NCI-H2081 (cell line): Measurements from ENCODE around the gene HCN2.
A peak's percentile ranks its signal among the peaks of the same experiment; 100 is the strongest.
"Not testable (repeated sequence)": the region's sequence is repeated elsewhere in the genome, so short reads cannot be mapped to it uniquely, and the experiment has no call there.

ENCODE experiments used
- DNase-seq, 2 experiments: peaks; one replicate each; lab custom pipeline; 2025; lab: John Stamatoyannopoulos, UW

Gene HCN2

DNA sequence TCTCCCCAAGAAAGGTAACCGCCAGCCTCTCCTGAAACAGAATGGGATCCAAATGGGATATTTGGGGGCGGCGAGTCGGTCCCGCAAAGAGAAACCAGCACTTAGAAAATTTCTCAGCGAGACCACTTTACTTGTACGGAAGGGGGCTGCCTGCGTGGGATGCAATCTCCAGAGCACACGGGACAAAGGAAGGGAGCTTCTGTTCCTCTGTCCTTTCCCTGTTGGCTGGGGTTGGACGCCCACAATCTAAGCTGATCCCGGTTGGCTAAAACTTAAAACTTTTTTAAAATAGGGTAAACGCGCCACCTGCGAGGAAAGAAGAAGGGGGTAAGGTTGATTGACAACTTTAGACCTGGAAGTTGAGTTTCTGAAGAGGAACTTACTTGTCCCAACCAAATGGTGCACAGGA lies 18.1 kb upstream of the HCN2 start:
- DNase-seq, result peak in 1 of 2 experiments; percentile 29

DNA sequence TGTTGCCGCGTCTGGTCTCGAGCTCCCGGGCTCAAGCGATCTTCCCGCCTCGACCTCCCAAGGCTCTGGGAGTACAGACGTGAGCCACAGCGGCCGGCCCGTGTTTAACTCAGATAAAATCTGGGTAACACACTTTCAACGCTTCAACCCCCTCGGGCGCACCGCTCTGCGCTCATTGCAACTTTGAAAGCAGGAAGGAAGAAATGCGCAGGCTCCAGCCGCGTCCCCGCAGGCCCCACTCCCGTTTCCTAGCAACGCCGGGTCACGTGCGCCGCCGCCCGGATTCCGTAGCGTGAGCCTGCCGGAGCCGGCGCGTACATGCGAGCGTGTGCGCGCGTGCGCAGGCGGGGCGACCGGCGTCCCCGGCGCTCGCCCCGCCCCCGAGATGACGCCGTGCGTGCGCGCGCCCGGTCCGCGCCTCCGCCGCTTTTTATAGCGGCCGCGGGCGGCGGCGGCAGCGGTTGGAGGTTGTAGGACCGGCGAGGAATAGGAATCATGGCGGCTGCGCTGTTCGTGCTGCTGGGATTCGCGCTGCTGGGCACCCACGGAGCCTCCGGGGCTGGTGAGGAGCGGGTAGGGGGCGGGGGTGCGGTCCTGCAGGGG lies 17.4 kb upstream of the HCN2 start, which contains the start of gene BSG:
Gene BSG, plus strand, starts transcription at position 457 of the 603 bp plus-strand sequence. Its CDS starts 39 bp downstream, at position 496.
- peak; percentile 97 to 98 for DNase-seq

DNA sequence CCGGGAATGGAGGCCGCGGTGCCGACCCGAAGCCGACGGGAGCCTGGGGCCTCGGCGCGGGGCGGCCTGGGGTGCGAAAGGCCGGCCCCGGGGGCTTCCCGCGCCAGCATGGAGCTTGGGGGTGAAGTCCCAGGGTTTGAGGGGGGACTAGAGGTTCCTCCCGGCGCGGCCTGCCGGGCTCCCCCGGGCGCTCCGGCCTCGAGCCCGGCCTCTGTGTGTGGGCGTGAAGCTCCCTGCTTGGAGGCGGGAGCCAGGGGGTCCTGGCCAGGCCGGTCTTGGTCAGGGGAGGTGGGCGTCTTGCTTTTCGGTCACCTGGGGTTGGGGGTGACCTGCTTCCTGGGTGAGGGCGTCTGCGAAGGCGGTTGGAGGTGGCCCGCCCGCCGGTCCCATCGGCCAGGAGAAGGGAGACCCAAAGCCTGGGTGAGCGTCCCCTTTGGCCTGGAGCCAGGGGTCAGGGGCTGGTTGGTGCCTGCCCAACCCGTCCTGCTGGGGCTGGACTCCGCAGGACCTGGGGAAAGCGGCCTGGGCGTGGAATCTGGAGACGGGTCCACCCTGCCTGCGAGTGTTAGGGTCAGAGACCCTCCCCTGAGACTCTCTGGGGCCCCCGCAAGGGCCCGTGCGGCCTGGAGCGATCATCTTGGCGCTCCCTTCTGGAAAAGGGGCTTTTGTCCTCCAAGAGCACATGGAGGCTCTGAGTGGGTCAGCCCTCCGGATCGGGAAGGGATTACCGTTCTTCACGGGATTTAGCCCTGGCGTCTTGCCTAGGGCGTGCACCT lies 16.8 kb upstream of the HCN2 start:
- peak; percentile 35 to 48 for DNase-seq

DNA sequence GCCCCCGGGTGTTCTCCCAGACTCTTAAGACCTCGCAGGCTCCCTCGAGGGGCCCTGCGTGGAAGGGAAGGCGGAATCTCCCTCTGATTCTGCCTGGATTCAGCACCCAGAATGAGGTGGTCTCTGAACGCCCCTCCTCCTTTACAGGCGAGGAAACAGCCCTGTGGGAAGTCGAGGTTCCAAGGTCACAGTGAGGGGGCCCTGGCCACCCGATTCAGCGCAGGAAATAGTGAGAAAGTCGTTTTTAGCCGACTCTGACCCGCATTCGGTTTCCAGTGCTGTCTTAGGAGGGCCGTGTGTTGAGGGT lies 16.2 kb upstream of the HCN2 start:
- no peak for DNase-seq

DNA sequence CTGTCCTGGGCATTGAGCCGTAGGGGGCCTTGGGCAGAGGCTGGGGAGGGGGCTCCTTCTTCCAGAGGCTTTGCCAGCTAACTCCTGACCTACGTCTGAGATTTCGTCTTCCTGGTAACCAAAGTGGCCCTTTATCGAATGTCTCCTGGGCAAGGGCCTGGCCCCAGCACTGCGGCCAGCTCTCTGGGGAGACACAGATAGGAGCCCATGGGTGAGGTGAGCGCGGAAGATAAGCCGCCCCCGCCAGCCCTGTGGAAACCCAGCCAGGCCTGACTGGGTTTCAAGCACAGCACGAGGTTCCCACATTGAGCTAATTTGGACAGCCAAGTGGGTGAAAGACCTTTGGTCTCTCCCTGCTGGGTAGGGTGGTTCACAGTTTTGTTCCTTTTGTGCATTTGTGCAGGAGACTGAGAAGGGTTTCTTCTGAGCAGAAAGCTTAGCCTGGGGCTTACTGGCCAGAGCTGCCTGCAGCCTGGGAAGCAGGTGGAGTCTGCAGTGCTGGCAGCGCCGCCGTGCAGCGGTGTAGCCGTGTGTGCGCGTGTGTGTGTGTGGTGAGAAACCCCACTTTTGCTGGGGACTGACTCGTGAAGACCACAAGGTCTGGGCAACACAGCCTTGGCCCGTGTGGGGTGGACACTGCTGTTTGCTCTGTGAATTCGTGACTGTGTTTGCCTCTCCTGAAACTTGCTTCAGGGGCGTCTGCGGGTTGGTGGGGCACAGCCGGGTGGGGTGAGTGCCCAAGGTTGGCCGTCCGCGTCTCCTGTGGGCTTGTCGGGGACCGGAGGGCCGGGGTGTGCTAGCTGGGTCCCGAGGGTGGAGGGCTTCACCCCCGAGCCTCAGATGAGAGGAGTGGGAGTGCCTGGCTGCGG lies 14.8 kb upstream of the HCN2 start:
- DNase-seq, result peak in 1 of 2 experiments; percentile 30

DNA sequence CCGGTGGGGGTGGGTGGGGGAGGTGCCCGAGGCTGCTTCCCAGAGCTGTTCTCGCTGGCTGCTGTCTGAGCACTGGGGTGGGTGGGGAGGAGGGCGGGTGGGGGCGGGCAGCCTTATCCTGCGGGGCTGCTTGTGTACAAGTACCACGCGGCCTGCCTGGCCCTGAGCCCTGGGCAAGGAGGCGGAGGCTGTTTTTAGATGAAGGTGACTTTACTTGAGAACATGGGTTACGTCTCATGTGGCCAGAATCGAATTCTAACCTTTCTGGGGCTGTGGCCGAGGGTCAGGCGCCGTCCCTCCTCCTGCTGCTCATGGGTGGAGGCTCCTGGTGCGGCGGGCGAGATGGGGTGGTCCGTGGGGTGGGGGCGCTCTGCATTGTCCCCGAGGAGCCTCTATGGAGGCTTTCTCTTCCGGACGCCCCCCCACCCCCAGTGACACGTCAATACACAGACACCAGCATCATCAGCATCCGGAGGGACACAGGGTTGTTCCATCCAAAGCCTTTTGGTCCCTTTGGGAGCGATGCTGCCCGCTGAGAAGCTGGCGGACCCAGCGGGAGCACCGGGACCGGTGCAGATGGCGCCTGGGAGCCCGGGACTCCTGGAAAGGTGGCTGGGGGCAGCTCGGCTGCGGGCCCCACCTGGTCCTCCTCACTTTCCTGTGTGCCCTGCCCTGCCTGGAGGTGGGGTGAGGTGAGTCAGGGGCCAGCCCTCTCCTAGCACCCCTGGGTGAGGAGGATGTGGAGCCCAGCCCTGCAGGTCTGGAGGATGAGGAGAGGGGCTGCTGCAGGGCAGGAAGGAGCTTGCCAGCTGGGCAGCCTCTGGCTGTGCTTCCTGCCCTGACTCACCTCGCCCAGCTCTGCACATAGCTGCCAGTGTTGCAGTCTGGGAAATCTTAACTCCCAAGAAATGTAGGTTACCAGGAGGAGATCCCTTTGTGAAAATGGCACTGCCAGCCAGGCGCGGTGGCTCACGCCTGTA lies 13.9 kb upstream of the HCN2 start:
- DNase-seq, result no peak

DNA sequence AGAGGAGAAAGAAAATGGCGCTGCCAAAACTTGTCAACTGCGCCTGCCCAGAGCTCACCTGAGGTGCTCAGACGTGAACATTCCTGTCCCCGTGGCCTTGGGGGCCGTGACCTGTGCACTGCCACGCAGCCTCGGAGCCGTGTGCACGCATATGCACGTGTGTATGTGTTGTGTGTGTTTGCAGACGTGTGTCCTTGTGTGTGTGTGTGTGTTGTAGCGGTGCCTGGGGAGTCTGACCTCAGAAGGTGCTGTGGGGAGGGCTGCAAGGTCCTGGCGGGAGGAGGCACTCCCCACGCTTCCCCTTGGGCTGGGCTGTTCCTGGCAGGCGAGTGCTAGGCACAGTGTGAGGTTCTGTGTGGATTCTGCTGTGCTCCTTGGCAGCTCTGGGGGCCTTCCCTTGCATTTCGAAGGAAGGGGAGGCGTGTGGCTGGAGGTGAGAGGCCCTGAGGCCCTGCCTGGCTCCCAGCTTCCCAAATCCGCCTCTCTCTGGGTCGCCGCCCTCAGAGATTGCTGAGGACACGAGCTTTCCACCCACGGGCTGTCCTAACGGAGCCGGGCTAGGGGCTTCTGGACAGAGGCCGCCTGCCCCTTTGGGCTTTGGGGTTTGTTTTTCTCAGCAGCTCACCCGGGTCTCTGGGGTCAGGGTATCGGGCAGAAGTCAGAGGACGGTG lies 12.8 kb upstream of the HCN2 start:
- no peak for DNase-seq

DNA sequence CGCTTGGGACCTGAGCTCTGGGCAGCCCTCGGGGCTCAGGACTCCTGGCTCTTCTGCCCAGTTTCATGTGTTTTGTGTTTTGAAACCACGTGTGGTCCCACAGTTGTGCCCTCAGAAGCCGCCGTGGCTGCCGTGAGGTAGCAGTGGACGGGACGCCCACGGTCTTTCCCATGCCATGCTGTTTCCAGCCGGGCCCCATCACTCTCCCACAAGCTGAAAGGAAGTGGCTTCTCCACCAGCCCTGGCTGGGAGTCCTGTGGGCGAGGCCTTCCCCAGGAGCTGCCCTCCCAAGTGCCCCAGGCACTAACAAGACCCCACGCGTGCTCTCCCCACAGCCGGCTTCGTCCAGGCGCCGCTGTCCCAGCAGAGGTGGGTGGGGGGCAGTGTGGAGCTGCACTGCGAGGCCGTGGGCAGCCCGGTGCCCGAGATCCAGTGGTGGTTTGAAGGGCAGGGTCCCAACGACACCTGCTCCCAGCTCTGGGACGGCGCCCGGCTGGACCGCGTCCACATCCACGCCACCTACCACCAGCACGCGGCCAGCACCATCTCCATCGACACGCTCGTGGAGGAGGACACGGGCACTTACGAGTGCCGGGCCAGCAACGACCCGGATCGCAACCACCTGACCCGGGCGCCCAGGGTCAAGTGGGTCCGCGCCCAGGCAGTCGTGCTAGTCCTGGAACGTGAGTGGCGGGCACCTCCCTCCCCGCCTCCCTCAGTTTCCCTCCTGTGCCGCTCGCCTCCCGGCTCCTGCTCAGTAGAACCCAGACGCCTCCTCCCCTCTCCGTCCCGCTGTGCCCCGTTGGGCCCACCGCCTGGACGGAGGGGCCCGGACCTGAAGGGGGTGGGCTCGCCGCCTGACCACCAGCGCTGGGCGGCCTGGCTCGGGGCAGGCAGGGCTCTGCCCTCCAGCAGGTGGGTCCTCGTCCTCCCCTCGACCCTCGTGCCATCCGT lies 12.0 kb upstream of the HCN2 start:
- DNase-seq, result no peak

DNA sequence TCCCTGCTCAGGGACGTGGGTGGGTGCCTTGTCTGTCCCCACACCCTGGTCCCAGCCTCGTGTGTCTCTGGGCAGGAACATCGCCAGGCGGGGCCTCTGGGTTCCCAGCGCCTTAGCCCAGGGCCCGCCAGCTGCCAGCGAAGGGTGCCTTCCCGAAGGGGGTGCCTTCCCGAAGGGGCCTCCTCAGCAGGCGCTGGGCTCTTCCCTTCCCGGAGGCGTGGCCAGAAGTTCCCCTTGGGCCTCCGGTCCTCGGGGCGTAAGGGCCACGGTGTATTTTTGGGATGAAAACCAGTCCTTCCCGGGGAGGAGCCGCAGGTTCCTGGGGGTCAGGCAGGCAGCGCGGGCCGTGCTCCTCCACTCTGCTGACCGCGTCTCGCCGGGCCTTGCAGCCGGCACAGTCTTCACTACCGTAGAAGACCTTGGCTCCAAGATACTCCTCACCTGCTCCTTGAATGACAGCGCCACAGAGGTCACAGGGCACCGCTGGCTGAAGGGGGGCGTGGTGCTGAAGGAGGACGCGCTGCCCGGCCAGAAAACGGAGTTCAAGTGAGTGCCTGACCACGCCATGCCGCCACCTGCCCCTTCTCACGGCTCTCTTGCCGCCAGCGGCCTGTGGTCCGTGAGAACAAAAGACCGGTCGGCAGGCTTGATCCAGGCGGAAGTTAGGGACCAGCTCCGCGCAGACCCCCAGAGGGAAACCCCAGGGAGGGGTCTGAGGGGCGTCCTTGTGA lies 10.4 kb upstream of the HCN2 start:
- no peak for DNase-seq

DNA sequence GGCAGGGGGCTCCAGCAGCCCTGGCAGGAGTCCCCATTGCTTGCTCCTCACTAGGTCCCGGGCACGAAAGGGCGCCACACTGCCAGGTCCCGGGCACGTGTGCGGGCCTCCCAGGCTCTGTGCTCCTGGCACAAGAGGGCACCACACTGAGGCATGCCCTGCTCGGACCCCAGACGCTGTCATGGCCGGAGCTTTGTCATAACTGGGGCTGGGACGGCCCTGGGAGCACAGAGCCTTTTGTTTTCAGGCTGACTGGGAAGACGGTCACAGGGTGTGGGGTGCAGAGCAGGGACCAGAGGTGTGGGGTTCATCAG lies 9.9 kb upstream of the HCN2 start:
- no peak for DNase-seq

DNA sequence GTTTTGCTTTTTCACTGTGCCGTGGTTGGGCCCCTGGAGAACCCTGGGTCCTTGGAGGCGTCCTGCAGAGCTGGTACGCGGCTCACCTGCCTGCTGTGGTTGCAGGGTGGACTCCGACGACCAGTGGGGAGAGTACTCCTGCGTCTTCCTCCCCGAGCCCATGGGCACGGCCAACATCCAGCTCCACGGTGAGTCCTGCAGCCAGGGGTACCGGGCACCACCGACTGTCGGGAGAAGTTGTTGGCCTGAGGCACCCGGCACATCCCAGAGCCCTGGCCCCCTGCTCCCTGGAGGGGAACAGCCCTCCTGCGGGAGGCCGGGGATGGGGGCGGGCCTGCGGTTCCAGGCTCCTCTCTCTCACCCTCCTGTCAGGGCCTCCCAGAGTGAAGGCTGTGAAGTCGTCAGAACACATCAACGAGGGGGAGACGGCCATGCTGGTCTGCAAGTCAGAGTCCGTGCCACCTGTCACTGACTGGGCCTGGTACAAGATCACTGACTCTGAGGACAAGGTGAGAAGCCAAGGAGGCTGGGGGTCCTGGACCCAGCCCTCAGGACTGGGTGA lies 9.3 kb upstream of the HCN2 start:
- DNase-seq, result no peak

DNA sequence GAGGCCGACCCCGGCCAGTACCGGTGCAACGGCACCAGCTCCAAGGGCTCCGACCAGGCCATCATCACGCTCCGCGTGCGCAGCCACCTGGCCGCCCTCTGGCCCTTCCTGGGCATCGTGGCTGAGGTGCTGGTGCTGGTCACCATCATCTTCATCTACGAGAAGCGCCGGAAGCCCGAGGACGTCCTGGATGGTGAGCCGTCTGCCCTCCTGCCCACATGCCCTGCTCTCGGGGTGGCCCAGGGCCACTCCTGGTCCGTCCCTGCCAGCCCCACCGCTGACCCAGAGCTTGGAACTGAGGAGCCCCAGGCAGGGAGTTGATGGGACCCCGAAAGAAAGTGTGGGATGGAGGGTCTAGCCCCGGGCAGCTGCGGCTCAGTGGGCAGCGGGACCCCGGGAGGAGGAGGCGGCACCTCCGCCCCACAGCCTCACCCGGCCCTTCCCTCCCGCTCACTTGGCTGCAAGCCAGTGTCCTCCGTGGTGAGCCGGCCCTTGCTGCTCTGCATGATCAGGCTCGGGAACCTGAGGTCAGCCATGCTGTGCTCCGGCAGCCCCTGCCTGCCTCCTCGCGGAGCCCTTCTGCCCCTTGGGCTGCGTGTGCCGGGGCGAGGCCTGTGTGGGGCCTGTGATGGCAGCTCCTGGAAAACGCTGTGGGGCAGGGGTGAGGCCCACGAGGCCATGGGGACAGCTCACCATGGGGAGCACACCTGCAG lies 8.1 kb upstream of the HCN2 start:
- no peak for DNase-seq

DNA sequence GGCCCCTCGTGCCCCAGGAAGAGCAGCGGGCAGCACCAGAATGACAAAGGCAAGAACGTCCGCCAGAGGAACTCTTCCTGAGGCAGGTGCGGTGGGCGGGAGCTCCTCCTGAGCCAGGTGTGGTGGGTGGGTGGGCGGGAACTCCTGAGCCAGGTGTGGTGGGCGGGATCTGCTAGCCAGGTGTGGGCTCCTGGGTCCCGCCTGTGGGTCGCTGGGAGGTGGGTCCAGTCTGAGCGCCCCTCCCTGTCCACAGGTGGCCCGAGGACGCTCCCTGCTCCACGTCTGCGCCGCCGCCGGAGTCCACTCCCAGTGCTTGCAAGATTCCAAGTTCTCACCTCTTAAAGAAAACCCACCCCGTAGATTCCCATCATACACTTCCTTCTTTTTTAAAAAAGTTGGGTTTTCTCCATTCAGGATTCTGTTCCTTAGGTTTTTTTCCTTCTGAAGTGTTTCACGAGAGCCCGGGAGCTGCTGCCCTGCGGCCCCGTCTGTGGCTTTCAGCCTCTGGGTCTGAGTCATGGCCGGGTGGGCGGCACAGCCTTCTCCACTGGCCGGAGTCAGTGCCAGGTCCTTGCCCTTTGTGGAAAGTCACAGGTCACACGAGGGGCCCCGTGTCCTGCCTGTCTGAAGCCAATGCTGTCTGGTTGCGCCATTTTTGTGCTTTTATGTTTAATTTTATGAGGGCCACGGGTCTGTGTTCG lies 7.0 kb upstream of the HCN2 start:
- DNase-seq, result no peak

DNA sequence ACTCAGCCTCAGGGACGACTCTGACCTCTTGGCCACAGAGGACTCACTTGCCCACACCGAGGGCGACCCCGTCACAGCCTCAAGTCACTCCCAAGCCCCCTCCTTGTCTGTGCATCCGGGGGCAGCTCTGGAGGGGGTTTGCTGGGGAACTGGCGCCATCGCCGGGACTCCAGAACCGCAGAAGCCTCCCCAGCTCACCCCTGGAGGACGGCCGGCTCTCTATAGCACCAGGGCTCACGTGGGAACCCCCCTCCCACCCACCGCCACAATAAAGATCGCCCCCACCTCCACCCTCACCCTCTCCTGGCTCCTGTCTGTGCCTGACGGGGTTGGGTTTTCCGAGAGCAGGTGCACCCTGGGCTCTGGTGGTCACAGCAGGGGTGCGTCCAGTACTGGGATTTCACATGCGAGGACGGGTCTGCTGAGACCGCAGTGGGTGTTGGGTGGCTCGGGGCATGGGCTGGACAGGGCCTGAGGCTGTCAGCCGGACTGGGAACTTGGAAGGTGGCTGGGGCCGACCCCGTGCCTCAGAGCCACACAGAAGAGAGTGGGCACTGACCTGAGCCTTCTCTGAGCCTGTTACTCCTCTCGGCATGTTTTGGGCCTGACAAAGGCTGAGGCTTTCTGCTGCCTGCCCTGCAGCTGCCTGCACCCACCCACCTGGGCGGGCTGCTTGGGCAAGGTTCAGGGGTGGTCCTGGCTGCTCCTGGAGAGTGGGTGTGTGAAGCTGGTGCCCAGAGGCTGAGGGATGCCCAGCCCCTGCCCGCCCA lies 6.3 kb upstream of the HCN2 start:
- no peak for DNase-seq

DNA sequence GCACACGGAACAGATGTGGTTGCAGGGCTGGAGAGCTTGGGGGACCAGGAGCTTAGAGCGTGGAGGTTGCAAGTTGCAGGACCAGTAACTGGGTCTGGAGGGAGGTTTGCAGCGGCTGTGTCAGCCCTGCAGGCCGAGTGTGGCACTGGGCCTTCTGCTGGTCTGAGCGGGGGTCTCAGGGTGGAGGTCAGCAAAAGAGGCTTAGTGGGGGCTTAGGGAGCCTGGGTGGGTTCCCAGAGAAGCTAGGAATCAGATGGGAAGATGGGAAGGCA lies 5.8 kb upstream of the HCN2 start:
- DNase-seq, result no peak

DNA sequence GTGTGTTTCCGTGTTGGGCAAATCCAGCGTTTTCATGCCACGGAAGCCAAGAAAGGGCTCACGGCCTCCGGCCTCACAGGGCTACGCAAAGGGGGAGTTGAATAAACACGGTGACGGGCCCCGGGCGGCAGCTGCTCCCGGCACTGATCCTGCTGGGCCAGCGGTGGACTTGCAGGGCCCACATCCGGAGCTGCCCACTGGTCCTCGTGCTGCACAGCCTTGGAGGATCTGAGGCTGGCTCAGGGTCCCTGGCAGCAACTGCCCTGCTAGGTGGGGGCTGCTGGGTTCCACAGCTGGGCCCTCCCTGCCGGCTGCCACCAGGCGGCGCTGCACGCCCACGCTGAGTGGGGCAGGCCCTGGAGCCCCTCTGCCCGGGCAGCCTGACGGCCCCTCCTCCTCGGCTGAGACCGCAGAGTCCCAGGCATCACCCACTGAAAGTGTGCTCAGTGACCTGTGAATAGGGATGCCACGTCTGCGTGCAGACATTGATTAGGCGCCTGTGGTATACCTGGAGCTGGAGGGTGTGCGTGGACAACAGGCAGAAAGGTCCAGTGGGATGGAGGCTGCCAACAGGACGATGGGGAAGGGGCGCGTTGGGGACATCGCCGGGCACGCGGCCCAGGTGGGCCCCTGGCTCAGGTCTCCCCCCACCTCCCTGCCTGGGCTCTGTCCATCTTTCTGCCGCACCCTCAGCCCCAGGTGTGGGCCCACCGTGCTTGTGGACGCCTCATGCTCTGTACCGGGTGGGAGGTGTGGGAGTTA lies 5.3 kb upstream of the HCN2 start:
- peak; percentile 56 to 63 for DNase-seq

DNA sequence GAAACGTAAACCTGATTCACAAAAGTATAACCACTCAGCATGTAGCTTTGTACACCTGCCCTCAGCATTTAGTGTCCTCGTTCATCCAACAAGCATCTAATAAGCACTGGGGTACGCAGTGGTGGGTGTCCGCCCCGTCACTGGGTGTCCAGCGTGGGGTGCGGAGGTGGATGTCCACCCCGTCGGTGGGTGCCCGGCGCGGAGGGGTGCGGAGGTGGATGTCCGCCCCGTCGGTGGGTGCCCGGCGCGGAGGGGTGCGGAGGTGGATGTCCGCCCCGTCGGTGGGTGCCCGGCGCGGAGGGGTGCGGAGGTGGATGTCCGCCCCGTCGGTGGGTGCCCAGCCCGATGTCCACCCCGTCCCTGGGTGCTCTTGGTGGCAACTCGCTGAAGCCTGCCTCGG lies 4.5 kb upstream of the HCN2 start:
- DNase-seq, result not testable (repeated sequence)
